Left cardiac atrium (tissue), 4 donors: Measurements from ENCODE around the gene GPC3. TPM values are rescaled to one million over a fixed set of nuclear protein-coding genes. Genes with fewer than 3 reads are reported as not detected.
"Not testable (repeated sequence)": the region's sequence is repeated elsewhere in the genome, so short reads cannot be mapped to it uniquely, and the experiment has no call there.

Experiments used
- ATAC-seq, 2 donors: fragments of 200-7000 bp; cut with Tn5 transposase; one replicate each; pipeline ENCODE4 v1.9.1; 2020; ENCODE audit warnings: mild to moderate bottlenecking in 2 of 2, moderate library complexity in 2 of 2
- DNase-seq: peaks from one replicate; pipeline ENCODE4 v3.0.0-alpha.2; 2020
- intact Hi-C, 2 donors: fragments of 100-400 bp; cut with DNase I; formaldehyde crosslinking; loops; one replicate each; pipeline versions ENCODE4 v1.14.1 to v1.15.1; 2022 to 2023
- total RNA-seq, 2 donors: library from RNA; stranded (reverse); fragmentation: NEBNext Ultra II Directional; extraction: Animal tissue kit (Norgen Biotek cat#: 25700); gene quantifications; one replicate each; pipeline ENCODE4 v1.2.1, GENCODE V29; 2021
- donor health status: DM: no; HTN: yes; CAD: no.
- donor health status: DM: no; HTN: yes; CAD: no; lungs with severe emphysema.
- donor health status: DM: yes; HTN: yes; CAD: no.
- donor health status: Dilated cardiomyopathy.

The GPC3 gene
- total RNA-seq, 2 donors from 2014 or later: 8.3 to 15.0 TPM

DNA sequence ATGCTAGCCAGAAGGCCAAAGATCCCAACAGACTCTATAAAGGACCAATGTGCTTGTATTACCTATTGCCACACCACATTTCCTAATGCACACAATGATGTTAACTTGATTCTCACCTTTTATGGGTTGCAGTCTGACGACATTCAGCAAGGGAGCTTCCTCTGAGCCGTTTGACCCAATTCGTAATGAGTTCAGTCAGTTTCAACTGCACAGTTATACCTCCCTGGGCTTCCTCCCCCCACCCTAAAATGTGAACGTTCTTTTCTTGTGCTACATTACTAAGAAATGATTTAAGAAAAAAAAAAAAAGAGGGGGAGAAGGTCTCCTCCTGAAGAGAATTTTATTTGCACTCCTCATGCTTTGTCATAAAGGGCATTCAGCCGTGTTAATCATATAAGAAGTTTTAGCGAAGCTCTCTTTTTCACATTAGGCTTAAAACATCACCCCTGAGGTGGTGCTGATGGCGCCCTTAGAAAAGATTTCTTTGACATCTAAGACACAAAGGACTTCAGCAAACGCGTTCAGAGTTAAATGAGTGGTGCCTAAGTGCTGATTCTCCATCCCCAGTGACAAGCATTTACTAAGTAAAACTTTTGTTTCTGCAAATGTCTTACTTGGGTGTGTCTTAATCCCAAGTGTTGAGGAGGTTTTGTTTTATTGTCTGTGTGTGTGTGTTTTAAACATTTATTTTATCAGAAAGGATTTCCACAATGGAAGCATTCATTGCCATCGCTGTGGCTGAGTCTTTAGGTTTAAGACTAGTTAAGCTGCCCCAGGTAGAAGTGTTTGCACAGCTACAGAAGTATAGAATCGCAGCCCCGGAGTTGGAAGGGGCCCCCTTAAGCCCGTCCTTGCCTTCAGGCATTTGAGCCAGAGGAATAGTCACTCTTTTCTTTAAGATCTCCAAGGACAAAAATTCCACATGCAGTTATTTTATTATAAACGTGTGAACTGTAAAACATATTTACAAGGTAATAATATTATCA, 15.2 kb upstream of the GPC3 start:
- ATAC-seq: no peak
- intact Hi-C loops: no loop called here
- DNase-seq: no peak

DNA sequence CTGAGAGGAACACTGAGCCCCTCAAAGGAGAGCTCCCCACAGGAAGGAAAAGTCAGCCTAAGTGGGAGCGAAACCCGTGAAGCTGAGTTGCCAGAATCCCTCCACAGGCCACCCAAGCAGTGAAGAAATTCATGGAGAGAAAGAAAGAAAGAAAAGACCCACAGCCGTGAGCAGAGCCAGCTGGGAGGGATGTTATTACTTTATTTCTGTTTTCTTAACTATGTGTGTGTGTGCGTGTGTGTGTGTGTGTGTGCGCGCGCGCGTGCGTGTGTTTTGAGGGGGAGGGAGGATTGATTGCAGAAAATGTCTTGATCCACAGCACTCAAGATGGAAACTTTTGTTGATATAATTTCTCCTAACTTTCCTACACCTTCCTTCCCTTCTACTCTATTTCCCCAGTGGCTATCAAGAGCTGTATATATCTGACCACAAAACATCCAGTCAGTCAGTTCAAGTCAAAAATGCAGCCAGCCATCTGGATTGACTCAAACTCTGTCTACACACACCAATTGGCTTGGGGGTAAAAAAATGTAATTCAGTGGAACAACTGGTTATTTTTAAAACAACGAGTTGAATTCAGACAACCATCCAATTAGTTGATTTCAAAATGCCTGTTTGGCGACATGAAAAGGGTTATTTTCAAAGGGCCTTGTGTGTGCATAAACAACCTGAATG, 13.8 kb upstream of the GPC3 start:
- intact Hi-C loops: no loop called here
- peak; percentile 17 to 30 for ATAC-seq
- no peak for DNase-seq

DNA sequence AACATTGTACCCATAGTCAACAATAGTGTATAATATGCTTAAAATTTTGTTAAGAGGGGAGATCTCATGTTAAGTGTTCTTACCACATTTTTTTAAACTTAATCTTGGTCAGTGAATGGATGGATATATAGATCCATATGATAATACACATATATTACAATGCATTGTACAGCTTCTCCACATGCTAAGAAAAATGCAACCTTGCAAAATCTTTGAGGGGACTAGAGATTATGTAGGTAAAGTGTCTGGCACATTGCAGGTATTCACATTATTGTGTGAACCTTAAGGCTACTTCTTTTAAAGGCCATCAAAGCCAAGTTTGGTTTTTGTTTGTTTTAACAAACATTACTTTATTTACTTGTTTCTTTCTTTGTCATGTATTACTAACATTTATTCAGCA, 10.4 kb upstream of the GPC3 start:
- intact Hi-C loops: no loop called here
- no peak for ATAC-seq

GRCh38 chrX:133994576-133994975, 9.2 kb upstream of the GPC3 start:
- intact Hi-C loops: no loop called here
- DNase-seq (no peak), ATAC-seq (peak in 1 of 2 donors; percentile 33)

More for the DNA sequence above, 10.4 kb upstream of the GPC3 start:
- DNase-seq: no peak

DNA sequence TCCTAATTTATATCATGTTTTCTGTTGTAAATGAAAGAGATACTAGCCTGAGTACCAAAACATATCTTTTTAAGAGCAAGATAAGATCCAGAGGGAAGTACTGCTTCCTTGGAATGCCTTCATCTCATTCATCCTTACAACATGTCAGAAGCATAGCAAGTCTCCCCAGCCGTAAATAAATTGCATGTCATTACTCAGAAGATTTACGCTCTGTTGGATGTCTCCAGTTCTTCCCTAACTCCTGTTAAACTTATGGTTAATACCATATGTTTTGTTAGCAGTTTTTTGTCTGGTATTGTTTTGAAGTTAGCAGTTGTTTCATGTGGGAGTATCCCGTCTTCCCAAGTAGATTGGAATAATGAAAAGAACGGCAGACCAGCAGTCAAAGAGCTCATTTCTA, 7.5 kb upstream of the GPC3 start:
- intact Hi-C loops: no loop called here
- no peak for ATAC-seq

GRCh38 chrX:133991814-133992213, 6.4 kb upstream of the GPC3 start:
- ATAC-seq: no peak
- intact Hi-C loops: no loop called here
- no peak for DNase-seq

More for the DNA sequence above, 7.5 kb upstream of the GPC3 start:
- no peak for DNase-seq

GRCh38 chrX:133991057-133991456, 5.7 kb upstream of the GPC3 start:
- intact Hi-C loops: not testable (repeated sequence)

GRCh38 chrX:133989993-133990392, 4.6 kb upstream of the GPC3 start:
- intact Hi-C loops: no loop called here
- DNase-seq (no peak), ATAC-seq (no peak)

More at GRCh38 chrX:133991057-133991456, 5.7 kb upstream of the GPC3 start:
- not testable (repeated sequence) for DNase-seq, ATAC-seq

GRCh38 chrX:133989490-133989889, 4.1 kb upstream of the GPC3 start:
- ATAC-seq: no peak
- intact Hi-C loops: no loop called here
- DNase-seq: no peak

- intact Hi-C loops: no loop called here
- DNase-seq (no peak), ATAC-seq (no peak)
These were observed 2.6 kb upstream of the GPC3 start for GRCh38 chrX:133988010-133988409.

DNA sequence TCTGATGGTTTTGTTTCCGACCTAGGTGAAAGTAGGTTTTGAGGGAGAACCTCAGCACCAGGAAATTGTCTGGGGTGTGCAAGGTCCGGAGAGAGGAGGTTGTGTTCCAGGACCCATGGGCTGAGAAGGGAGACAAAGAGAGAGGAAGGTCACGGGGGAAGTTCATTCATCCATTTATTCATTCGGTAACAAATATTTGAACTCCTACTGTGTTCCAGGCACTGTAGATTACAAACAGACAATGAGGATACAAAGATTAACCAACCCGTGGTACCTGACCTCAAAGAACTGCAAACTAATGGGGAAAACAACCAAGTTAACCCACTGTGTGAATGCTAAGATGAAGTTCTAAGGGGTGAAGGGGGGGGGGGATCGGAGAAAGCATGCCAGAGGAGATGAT, 1.8 kb upstream of the GPC3 start:
- ATAC-seq: no peak
- intact Hi-C loops: no loop called here
- no peak for DNase-seq

- no peak for ATAC-seq
- intact Hi-C loops: no loop called here
These were observed 731 bp upstream of the GPC3 start for GRCh38 chrX:133985967-133986683.

DNA sequence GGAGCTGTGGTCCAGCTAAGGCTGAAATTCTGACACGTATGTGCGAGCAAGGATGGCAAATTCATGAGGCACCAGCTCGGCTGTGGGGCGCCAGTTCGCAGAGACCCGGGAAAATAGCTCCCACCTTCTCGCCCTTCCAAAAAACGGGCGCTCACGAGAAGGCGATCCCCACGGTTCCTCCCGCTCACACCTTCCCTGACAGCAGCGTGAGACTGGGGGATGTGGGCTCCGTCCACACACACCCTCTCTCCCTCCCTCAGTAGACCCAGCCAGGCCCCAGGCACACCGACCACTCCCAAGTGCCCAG, 584 bp downstream of the GPC3 start:
- ATAC-seq (no peak), DNase-seq (no peak)
- intact Hi-C loops: no loop called here

More at GRCh38 chrX:133985967-133986683, 731 bp upstream of the GPC3 start:
- DNase-seq: no peak

DNA sequence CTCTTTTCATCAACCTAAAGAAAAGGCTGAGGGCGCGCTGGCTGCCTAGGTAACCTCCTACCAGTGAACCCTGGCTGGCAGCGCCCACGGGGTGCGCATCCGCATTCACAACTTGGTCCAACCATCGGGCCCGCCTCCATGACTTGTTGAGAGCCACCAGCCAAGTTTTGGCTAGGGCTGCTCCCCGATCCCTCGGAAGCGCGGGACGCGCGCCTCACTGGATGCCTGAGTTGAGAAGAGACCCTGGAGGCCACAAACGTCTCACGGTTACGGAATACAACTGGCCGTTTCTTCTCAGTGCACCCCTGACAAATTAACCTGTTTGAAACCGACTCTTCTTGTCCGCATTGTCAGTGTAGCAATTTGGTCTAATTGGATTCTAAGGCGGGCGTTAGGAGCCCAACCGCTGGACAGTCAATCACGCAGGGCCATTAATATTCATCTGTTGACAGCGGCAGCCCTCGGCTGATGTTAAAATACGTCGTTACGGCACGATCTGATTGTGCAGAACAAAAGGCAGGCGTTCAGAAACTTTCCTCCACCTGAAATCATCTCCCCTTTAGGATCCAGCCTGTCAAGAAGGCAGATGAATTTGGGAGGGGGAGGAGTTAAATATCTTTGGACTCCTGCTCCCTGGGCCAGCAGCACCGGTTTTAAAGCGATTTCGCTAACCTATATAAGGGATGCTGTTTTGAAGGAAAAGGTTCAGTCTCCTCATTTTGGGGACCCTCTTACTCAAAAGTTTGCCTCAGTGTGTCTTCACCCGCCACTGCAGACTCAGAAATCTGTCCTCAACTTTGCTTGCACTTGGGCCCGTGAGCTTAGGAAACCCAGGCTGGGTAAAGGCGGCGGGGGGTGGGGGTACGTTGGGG, 1.2 kb downstream of the GPC3 start:
- intact Hi-C loops: no loop called here
- no peak for ATAC-seq
- no peak for DNase-seq

DNA sequence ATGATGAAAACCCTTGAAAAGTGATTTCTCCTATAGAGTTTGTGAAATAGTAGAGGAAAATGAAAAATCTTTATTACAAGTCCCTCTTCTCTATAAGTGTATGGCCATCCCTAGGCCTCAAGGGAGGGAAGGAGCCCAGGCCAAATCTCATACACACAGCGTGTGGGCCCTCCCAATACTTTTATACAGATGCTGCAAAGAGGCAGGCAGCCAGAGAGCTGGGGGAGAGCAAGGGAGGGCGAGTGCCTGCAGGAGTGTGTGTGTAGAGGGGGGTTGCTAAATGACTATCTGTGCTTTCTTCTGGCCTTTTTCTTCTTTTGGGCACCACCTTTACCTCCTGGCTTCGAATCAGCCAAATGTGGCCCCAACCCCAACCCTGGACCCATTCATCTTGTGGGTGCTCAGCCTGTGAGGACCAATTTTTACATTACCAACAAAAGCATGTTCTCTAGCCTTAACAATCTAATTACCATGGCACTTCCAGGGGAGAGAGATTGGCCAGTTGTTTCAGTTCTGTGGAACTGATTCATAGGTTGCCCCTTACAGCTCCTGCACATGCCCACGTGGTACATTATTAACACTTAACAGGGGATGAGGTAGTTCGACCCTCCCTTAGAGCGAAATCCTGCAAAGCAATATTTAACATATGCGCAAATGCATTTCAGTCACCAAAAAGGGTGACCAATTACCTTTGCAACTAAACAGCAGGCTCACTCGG, 2.0 kb downstream of the GPC3 start:
- no peak for ATAC-seq
- intact Hi-C loops: no loop called here
- DNase-seq: no peak

GRCh38 chrX:133981924-133982323, 3.5 kb downstream of the GPC3 start:
- intact Hi-C loops: no loop called here
- DNase-seq: no peak
- no peak for ATAC-seq

DNA sequence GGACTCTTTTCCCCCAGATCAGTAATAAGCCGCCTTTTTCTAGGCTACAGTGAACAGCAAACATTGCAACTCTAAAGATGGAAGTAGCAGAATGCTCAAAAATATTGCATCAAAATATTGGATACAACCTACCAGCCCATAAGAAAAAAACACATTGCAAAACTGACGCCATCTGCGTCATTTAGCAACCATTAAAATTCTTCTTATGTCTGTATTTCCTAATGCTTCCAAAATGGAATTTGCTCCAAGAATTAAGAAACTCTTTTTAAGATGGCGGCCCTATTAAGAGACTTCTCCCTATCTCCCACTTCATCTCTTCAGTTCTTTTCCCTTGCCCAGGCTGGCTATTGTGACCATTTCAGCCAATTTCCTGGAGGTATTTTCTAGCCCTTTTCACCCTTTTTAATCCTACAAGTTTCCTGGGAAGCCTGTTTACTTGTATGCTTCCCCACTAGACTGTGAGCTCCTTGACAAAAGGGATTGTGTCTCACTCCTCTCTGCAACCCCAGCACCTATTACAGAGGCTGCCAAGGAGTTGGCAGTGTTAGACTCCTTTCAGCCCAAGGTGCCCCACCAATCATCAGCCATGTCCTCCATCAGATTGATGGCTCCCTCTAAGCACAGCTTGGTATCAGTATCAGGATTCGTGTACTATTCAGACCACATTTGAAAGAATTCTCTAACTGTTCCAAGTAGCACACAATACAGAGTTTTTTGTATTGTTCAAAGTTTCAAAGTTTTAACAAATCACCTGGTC, 4.4 kb downstream of the GPC3 start:
- intact Hi-C loops: no loop called here
- ATAC-seq (no peak), DNase-seq (no peak)

DNA sequence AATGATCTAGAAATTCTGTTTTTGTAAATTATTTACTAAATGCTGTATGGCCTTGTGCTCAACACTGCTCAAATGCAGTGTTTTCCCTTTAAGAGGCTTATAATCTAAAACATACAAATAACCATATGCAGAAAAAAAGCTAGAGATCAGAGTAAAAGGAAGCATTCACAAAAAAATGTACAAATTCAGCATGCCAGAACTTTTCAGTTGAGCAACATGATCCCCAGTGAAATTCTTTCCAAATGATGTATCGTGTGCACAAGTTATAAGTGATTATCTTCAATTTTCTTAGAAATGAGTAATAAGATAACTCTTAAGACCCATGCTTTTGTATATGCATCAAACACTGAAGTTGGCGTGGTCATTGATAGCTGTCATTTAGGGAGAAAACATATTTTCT, 5.0 kb downstream of the GPC3 start:
- intact Hi-C loops: no loop called here
- ATAC-seq: no peak
- no peak for DNase-seq
